Limb (tissue), 2 donors: ENCODE measurements around the gene DDAH2.

Experiments
- DNase-seq, 2 donors: peaks; one replicate each; pipeline ENCODE4 v3.0.0-alpha.2; 2016; ENCODE audit errors: extremely low spot score in 2 of 2

Gene DDAH2

GRCh38 chr6:31690231-31691077 is 38.6 kb downstream of the DDAH2 start:
- DNase-seq: no peak

DNA sequence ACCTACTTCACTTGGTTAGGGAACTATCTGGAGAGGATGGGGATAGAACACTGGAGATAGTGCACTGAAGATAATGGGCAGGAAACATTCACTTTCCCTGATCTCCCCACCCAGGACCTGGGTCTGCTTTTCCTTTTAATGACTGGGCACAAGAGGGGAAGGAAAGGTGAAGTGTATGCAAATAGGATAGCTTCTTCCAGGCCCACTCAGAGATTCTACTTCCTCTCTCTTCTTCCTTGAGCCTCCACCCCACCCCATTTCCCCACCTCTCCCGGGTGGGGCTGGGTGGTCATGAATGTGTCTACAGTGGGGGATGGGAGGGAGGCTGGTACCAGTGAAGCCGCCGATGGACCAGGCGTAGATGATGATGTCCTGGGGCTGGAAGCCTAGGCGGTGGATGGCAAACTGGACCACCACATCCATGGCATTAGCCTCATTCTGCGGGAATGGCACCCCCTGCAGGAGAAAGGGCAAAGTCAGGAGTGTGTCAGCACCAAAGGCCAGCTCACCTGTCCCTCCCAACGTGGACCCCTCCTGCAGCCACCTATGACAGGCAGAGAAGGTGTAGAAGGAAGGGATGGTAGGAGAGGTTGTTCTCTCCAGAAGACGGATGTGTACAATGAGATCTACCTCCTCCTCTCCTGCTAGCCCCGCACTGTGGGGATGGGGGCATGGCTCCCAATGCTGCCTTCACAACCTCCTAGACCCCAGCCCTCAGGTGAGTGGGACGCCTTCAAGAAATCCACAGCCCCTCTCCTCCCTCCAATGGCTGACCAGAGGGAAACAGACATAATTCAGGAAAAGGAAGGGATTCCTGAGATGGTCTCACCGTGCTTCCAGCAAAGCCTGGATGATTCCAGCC is 39.6 kb downstream of the DDAH2 start:
- no peak for DNase-seq

- DNase-seq: no peak
These were observed 41.0 kb downstream of the DDAH2 start for GRCh38 chr6:31687860-31688693.

GRCh38 chr6:31687321-31687720 is 41.8 kb downstream of the DDAH2 start:
- no peak for DNase-seq

DNA sequence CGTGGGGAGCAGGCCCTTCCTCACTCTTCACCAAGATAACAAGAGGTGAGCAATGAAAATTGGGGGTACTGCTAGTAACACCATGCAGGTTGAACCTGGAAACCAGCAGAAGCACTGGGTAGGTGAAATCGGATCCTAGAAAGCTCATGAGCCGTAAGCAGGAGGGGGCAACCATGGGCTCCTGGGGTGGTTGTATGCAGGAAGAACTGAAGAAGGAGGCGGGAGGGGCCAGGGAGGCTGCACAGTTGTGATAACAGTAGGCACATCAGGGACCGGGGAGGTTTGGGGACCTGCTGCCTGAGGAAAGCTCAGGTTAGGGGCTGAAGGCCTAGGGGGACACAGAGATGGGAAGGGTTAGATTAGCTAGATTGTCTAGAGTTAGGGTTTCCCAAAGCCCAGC is 42.6 kb downstream of the DDAH2 start:
- no peak for DNase-seq

DNA sequence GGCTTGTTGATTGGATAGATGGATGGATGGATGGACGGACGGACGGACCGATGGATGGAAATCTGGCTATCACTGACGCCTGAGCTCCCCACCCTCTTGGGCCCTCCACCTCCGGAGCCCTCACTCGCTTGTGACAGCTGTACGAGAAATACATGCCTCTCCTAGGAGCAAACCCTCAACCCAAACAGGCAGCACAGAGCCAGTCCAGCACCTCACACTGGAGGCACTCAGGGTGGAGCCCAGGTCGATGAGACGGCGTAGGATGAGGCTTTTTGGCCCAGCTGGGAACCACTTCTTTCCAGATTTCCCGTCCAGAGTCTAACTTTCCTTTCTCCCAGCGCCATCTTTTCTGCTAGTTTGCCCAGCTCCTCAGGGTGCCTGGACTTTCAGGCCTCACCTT is 45.5 kb downstream of the DDAH2 start:
- no peak for DNase-seq

DNA sequence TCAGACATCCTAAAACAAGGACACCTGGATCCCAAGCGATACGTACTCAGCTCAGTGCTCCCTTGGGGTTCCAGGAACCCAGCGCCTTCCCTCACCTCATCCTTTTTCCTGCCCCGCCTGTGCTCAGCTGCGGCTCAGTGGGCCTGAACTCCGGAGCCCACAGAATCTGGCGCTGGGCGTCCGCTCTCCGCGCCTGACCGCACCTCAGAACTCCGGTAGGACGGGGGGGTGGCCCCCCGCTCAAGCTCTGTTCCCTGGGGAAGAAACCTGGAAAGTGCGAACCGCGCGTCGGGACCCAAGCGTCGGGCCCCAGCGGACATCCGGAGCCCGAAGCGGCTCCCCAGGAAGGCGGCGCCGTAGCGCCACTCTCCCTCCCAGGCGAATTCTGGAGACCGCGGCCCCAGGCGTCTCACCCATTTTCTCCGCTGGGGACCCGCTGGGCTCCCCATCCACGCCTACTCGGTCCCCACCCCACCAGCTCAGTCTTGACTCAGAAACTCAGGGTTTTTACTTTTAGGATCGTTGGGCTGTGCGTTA is 47.9 kb downstream of the DDAH2 start:
- peak in 1 of 2 donors; percentile 56 for DNase-seq

GRCh38 chr6:31680226-31681134 is 48.6 kb downstream of the DDAH2 start, which contains the start of gene LY6G5C:
TSS of gene LY6G5C (minus strand) at chr6:31681067. CDS start at chr6:31680373, 694 bp downstream.
- peak; percentile 86 to 92 for DNase-seq

DNA sequence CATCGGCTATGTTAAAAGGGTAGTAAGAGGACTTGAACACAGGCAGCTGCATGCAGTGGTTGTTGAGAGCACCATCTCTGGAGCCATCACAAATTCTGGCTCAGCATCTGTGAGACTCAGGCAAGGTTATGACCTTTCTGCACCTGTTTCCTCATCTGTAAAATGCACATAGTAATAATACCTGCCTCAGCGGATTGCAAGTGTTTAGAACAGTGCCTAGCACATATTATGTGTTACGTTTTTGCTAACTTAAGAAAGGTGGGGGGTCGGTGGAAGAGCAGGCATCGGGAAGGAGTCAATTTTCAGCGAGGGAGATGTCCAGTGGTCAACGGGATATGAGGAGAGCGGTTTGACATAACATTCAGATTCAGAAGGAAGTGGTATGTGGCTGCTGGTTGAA is 51.1 kb downstream of the DDAH2 start:
- no peak for DNase-seq
